ENCODE results near the gene CD22. TPM values are rescaled to one million over a fixed set of nuclear protein-coding genes. Genes with fewer than 3 reads are reported as not detected.

The CD22 gene
- total RNA-seq, 2 experiments from 2014 or later: 0.75 to 1.2 TPM

DNA sequence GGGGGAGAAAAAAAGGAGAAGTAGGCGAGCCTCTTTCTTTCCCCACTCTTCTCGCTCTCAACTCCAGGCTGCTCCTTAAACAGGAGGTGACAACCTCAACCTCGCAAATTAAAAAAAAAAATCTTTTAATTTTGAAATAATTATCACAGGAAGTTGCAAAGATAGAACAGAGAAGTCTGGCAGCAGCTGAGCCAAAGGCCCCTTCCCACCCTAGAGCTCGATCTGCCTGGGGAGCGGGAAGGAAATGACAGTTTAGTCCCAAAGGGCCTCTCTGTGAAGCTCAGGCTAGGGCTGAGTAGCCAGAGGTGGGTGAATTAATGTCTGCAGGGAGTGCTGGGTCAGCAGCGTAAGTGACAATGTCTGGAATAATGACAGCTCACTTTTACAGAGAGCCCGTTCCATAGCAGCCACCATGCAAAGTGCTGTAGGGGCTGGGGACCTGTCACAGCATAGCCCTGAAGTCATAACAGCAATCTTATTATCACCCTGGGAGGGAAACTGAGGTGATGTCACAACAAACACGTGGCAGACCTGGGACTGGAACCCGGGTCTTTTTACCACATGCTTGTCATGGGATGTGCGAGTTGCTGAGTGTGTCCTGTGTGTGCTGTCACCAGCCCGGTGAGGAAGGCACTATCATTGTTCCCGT lies 8.8 kb upstream of the CD22 start:
- peaks cover 3% of the 10 kb centered on the region for H3K9me3 Mint-ChIP-seq
- DNase-seq: no peak
- intact Hi-C loops (cut with micrococcal nuclease): no loop called here
- no peaks in the 10 kb centered on the region for H3K27me3 Mint-ChIP-seq
- no peaks in the 10 kb centered on the region for H3K36me3 Mint-ChIP-seq
- H3K27ac Mint-ChIP-seq: no peak overlapping the region
- peaks cover 7% of the 10 kb centered on the region for H3K4me1 Mint-ChIP-seq (ENCODE audit: low read depth)
- CTCF ChIA-PET: interaction anchor here (0.9 kb wide), 1 partner anchor 167 kb away, joined by 3 read pairs; no protein-coding TSS in a partner anchor
- POLR2A ChIA-PET: no interaction called here
- no peak overlapping the region for H3K4me3 Mint-ChIP-seq

DNA sequence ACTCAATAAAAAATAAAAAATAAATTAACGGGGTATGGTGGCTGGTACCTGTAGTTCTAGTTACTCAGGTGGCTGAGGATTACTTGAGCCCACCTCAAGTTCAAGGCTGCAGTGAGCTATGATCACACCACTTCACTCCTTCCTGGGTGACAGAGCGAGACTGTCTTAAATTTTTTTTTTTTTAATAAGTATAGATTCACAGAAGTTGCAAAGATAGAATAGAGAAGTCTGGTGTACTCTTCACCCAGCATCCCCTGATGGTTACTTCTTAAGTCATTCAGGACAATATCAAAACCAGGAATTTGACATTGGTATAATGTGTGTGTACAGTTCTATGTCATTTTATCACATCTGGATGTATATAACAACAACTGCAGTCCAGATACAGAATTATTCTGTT lies 7.7 kb upstream of the CD22 start:
- intact Hi-C loops (cut with micrococcal nuclease): no loop called here
- H3K27ac Mint-ChIP-seq: peak overlapping the region; percentile 5
- ChIA-PET CTCF (no interaction called here), POLR2A (no interaction called here)
- H3K4me1 Mint-ChIP-seq (ENCODE audit: low read depth): peaks cover 7% of the 10 kb centered on the region
- H3K27me3 Mint-ChIP-seq: no peaks in the 10 kb centered on the region
- no peaks in the 10 kb centered on the region for H3K36me3 Mint-ChIP-seq
- H3K9me3 Mint-ChIP-seq: peaks cover 3% of the 10 kb centered on the region
- H3K4me3 Mint-ChIP-seq: no peak overlapping the region
- no peak for DNase-seq

DNA sequence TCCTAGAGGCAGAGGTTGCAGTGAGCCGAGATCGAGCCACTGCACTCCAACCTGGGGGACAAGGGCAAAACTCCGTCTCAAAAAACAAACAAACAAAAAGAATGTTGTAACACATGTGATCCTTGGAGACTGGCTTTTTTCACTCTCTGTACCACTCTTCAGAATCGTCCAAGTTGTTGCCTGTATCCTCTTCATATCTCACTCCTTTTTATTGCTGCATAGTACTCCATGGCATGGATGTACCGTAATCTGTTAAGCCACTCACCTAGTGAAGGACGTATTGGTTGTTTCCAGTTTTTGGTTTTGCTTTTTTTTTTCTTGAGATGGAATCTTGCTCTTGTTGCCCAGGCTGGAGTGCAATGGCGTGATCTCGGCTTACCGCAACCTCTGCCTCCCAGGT lies 7.0 kb upstream of the CD22 start:
- Mint-ChIP-seq H3K4me3 (no peak overlapping the region), H3K9me3 (peaks cover 3% of the 10 kb centered on the region), H3K27ac (no peak overlapping the region), H3K36me3 (no peaks in the 10 kb centered on the region), H3K27me3 (no peaks in the 10 kb centered on the region), H3K4me1 (ENCODE audit: low read depth) (peaks cover 7% of the 10 kb centered on the region)
- ChIA-PET POLR2A (no interaction called here), CTCF (no interaction called here)
- DNase-seq: no peak
- intact Hi-C loops (cut with micrococcal nuclease): no loop called here

GRCh38 chr19:35327642-35328041 lies 1.3 kb upstream of the CD22 start:
- no peak overlapping the region for H3K4me3 Mint-ChIP-seq
- POLR2A ChIA-PET: no interaction called here
- no peak overlapping the region for H3K27ac Mint-ChIP-seq
- CTCF ChIA-PET: no interaction called here
- no peak for DNase-seq
- H3K9me3 Mint-ChIP-seq: no peaks in the 10 kb centered on the region
- intact Hi-C loops (cut with micrococcal nuclease): no loop called here
- H3K4me1 Mint-ChIP-seq (ENCODE audit: low read depth): peaks cover 4% of the 10 kb centered on the region
- peaks cover 11% of the 10 kb centered on the region for H3K27me3 Mint-ChIP-seq
- H3K36me3 Mint-ChIP-seq: no peaks in the 10 kb centered on the region

DNA sequence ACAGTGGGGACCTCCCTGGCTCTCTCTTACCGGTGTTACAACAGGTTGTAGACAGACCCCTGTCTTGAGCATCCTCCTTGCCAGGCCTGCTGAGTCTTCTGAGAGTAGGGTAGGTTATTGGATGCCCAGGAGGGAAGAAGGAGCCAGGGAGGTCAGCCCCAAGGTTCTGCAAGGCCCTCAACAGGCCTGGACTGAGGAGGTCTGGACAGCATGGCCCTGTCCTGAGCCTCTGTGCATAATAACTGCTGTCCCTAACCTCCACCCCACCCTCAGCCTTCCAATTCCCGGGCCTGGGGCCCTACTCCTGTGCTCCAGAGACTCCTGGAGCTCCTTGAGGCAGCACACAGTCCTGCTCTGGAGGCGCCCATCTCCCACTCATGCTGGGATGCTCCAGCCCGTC lies 336 bp downstream of the CD22 start:
- Mint-ChIP-seq H3K27ac (no peak overlapping the region), H3K27me3 (peaks cover 13% of the 10 kb centered on the region), H3K4me1 (ENCODE audit: low read depth) (peaks cover 16% of the 10 kb centered on the region), H3K36me3 (no peaks in the 10 kb centered on the region), H3K9me3 (no peaks in the 10 kb centered on the region), H3K4me3 (no peak overlapping the region)
- no peak for DNase-seq
- intact Hi-C loops (cut with micrococcal nuclease): no loop called here
- ChIA-PET CTCF (no interaction called here), POLR2A (no interaction called here)

DNA sequence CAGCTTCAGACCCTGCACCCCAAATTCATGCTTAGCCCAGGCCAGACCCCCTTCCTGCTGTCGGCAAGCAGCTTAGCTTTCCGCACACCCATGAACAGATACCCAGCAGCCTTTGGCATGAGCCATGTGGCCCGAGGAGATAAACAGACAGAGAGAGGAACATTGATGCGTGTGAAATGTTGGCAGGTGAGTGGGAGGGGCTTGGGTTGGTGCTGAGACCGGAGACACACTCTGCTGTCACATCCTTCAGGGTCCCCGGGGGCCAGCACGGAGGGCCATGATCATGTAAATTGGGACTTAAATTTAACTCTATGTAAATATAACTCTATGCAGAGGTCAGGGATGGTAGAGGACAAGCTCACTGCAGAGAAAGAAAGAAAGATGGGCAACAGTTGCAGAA lies 1.5 kb downstream of the CD22 start:
- Mint-ChIP-seq H3K27ac (no peak overlapping the region), H3K9me3 (no peaks in the 10 kb centered on the region), H3K27me3 (peaks cover 13% of the 10 kb centered on the region), H3K4me3 (no peak overlapping the region), H3K36me3 (no peaks in the 10 kb centered on the region), H3K4me1 (ENCODE audit: low read depth) (peaks cover 21% of the 10 kb centered on the region)
- intact Hi-C loops (cut with micrococcal nuclease): no loop called here
- ChIA-PET POLR2A (no interaction called here), CTCF (interaction anchor here (1.0 kb wide), 1 partner anchor 138 kb away, joined by 3 read pairs; no protein-coding TSS in a partner anchor)
- no peak for DNase-seq

DNA sequence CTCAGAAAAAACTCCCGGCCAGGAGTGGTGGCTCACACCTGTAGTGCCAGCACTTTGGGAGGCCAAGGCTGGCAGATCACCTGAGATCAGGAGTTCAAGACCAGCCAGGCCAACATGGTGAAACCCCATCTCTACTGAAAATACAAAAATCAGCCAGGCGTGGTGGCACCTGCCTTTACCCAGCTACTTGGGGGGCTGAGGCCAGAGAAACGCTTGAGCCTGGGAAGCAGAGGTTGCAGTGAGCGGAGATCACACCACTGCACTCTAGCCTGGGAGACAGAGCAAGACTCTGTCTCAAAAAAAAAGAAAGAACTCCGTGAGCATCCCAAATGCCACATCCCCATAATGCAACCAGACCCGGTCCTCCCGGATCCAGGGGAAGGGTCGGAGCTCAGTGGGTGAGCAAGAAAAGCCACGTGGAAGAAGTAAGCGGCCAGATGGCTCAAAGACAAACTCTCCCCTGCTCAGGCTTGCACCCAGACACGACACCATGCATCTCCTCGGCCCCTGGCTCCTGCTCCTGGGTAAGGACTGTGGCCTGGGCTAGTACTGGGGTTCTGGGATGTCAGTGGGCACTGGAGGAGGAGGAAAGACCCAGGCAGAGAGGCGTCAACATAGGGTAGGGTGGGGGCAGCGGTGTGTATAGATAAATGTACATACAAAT lies 2.7 kb downstream of the CD22 start:
- POLR2A ChIA-PET: no interaction called here

GRCh38 chr19:35332817-35333216 lies 3.8 kb downstream of the CD22 start:
- Mint-ChIP-seq H3K4me1 (ENCODE audit: low read depth) (peaks cover 21% of the 10 kb centered on the region), H3K36me3 (no peaks in the 10 kb centered on the region), H3K9me3 (no peaks in the 10 kb centered on the region), H3K27me3 (peaks cover 12% of the 10 kb centered on the region), H3K4me3 (no peak overlapping the region), H3K27ac (no peak overlapping the region)
- intact Hi-C loops (cut with micrococcal nuclease): no loop called here
- ChIA-PET POLR2A (interaction anchor here (1.1 kb wide), 1 partner anchor 15 kb away, joined by 3 read pairs; the partner anchor contains the start of gene FFAR1), CTCF (interaction anchor here (1.0 to 1.9 kb wide), 5 partner anchors 13 to 221 kb away, joined by 3 to 9 read pairs (median 4); no protein-coding TSS in a partner anchor)
- peak; percentile 64 for DNase-seq

More for the DNA sequence above, 2.7 kb downstream of the CD22 start:
- no peaks in the 10 kb centered on the region for H3K36me3 Mint-ChIP-seq
- H3K4me1 Mint-ChIP-seq (ENCODE audit: low read depth): peaks cover 21% of the 10 kb centered on the region
- intact Hi-C loops (cut with micrococcal nuclease): no loop called here
- CTCF ChIA-PET: interaction anchor here (0.9 to 1.5 kb wide), 3 partner anchors 18 to 136 kb away, joined by 3 to 4 read pairs (median 3); no protein-coding TSS in a partner anchor
- H3K27me3 Mint-ChIP-seq: peaks cover 15% of the 10 kb centered on the region
- H3K4me3 Mint-ChIP-seq: no peak overlapping the region
- H3K9me3 Mint-ChIP-seq: no peaks in the 10 kb centered on the region
- DNase-seq: no peak
- H3K27ac Mint-ChIP-seq: no peak overlapping the region

GRCh38 chr19:35334144-35334753 lies 5.3 kb downstream of the CD22 start:
- Mint-ChIP-seq H3K27me3 (peaks cover 12% of the 10 kb centered on the region), H3K9me3 (no peaks in the 10 kb centered on the region), H3K27ac (no peak overlapping the region), H3K4me3 (no peak overlapping the region), H3K4me1 (ENCODE audit: low read depth) (peaks cover 19% of the 10 kb centered on the region), H3K36me3 (no peaks in the 10 kb centered on the region)
- ChIA-PET CTCF (interaction anchor here (1.9 kb wide), 1 partner anchor 19 kb away, joined by 9 read pairs; no protein-coding TSS in a partner anchor), POLR2A (no interaction called here)
- intact Hi-C loops (cut with micrococcal nuclease): no loop called here
- no peak for DNase-seq

DNA sequence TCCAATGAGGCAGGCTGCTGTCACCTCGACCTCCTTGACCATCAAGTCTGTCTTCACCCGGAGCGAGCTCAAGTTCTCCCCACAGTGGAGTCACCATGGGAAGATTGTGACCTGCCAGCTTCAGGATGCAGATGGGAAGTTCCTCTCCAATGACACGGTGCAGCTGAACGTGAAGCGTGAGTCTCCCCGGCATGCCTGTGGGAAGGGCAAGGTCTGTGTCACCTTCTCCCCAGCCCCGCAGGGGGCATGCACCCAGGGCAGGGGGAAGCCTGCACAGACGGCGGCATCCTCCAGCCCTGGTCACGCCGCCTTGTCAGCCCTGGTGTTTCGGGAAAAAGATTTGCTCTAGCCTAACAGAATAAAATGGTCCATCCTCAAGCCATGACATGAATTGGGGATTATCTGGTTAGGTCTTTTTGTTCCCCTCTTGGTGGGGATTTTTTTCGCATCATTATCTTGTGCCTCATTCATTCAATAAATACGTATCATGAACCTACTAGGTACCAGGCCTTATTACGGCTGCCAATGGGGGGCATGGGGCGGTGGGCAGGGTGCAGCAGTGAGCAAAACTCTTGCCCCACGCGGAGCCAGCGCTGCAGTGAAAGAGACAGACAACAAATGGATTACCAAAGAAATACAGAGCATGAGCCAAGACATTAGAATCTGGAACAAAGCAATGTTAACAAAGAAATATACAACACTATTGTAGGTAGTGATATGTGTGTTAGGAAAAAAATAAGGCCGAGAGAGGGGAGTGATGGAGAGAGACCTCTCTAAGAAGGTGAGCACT lies 7.4 kb downstream of the CD22 start:
- Mint-ChIP-seq H3K27ac (no peak overlapping the region), H3K4me3 (no peak overlapping the region), H3K4me1 (ENCODE audit: low read depth) (peaks cover 19% of the 10 kb centered on the region), H3K27me3 (peaks cover 4% of the 10 kb centered on the region), H3K36me3 (no peaks in the 10 kb centered on the region), H3K9me3 (no peaks in the 10 kb centered on the region)
- POLR2A ChIA-PET: no interaction called here
- CTCF ChIA-PET: no interaction called here
- no peak for DNase-seq
- intact Hi-C loops (cut with micrococcal nuclease): no loop called here

- POLR2A ChIA-PET: interaction anchor here (0.9 kb wide), 1 partner anchor 12 kb away, joined by 3 read pairs; no protein-coding TSS in a partner anchor
- CTCF ChIA-PET: no interaction called here
- no peak overlapping the region for H3K4me3 Mint-ChIP-seq
- intact Hi-C loops (cut with micrococcal nuclease): no loop called here
- DNase-seq: no peak
- H3K27me3 Mint-ChIP-seq: peaks cover 4% of the 10 kb centered on the region
- H3K36me3 Mint-ChIP-seq: no peaks in the 10 kb centered on the region
- H3K9me3 Mint-ChIP-seq: no peaks in the 10 kb centered on the region
- H3K4me1 Mint-ChIP-seq (ENCODE audit: low read depth): peaks cover 19% of the 10 kb centered on the region
- H3K27ac Mint-ChIP-seq: peak overlapping the region; percentile 6
Observed at GRCh38 chr19:35337097-35337983, 8.4 kb downstream of the CD22 start.

Measured in activated CD4-positive, alpha-beta memory T cell treated with anti-CD3 and anti-CD28 coated beads for 36 hours (primary cell).